ENCODE measurements around the gene RPS6KA4. TPM values are rescaled to one million over a fixed set of nuclear protein-coding genes. Genes with fewer than 3 reads are reported as not detected.

Gene RPS6KA4
- total RNA-seq = 10 to 100 TPM; 13.0 to 22.7 TPM

DNA sequence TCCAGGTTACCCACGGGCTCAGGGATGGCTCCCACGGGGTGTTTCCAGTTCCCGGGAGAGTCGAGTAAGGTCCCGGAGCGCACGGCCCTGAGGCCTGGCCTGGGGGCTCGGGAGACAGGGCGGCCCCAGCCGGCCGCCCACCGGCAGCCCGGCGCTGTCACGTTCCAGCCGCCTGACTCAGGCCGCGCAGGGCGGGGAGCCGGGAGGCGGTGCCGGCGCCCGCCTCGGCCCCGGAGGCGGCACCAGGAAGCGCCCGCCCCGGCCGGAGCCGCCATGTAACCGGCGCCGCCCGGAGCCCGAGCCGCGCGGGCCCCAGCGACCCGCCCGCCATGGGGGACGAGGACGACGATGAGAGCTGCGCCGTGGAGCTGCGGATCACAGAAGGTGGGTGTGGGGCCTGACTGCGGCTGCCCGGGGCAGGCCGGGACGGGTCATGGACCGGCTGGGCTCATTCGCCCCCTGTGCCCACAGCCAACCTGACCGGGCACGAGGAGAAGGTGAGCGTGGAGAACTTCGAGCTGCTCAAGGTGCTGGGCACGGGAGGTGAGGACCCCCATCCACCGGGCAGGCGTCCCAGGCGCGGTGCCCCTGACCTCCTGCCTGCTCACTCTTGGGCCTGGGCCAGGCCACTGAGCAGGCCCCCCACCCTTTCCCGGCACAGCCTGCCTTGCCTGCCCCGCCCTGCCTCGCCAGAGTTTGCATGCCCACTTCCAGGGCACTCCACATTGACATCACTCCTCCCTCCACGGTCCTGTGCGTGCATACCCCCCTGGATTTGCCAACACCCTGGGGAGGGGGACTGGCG, at the start of gene RPS6KA4:
RPS6KA4 (plus strand) TSS at position 256 of the 805 bp plus-strand sequence; CDS start at position 330, 74 bp downstream.
- peak; percentile 32 to 50 (median 44) for TF ChIP-seq POLR2A (IDR thresholded peaks at IDR 0.05)
- peak in 1 of 7 experiments; percentile 30 for TF ChIP-seq CTCF (IDR thresholded peaks at IDR 0.05)
- Histone ChIP-seq H3K27me3 (no peaks in the 10 kb centered on the region), H3K9me3 (no peaks in the 10 kb centered on the region), H3K4me1 (peaks cover 50% of the 10 kb centered on the region), H3K27ac (peak within 1 kb of the TSS; percentile 45 to 83 (median 78)), H3K4me3 (peak within 1 kb of the TSS; percentile 55 to 70), H3K36me3 (replicated peaks in 1 of 2; ENCODE audit: insufficient read depth in 1 of 2, low read depth in 2 of 2) (peaks cover 0 to 6% of the 10 kb centered on the region in 2 donors)
- intact Hi-C loops (cut with DNase I) = no loop called here
- WGBS, 2 donors = 1 to 4% methylated on average over 12 to 55 of the region's 70 CpGs
- ATAC-seq = peak; percentile 79
- DNase-seq = peak; percentile 62 to 77 (median 65)

DNA sequence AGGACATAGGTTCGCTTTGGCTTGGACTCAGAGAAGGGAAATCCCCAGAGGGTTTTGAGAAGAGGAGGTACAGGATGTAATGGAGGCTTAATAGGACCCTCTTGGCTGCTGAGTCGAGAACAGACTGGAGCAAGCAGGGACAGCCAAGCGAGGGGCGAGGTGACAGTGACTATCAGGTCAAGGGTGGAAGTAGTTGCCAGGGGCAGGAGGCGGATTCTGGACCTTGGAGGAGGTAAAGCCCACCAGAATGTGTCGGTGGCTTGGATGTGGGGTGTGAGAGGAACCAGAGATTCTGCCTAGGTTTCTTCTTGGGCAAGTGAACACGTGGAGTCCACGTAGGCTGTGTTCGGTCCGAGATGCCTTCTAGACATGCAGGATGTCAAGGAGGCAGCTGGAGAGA, 46.0 kb upstream of the RPS6KA4 start:
- DNase-seq (no peak), ATAC-seq (no peak)
- intact Hi-C loops (cut with DNase I) = no loop called here
- peaks cover 0 to 3% of the 10 kb centered on the region in 2 donors for H3K36me3 ChIP-seq (replicated peaks in 1 of 2; ENCODE audit: insufficient read depth in 1 of 2, low read depth in 2 of 2)
- H3K27me3 ChIP-seq = no peaks in the 10 kb centered on the region
- no peaks in the 10 kb centered on the region for H3K9me3 ChIP-seq
- H3K4me3 ChIP-seq = no peak overlapping the region
- H3K27ac ChIP-seq = peak overlapping the region in 1 of 4 donors; percentile 10
- H3K4me1 ChIP-seq = peaks cover 12% of the 10 kb centered on the region
- WGBS, 2 donors = 91 to 92% methylated on average over 10 of the region's 10 CpGs
- TF ChIP-seq POLR2A (IDR thresholded peaks at IDR 0.05) = no peak
- no peak for TF ChIP-seq CTCF (IDR thresholded peaks at IDR 0.05)

DNA sequence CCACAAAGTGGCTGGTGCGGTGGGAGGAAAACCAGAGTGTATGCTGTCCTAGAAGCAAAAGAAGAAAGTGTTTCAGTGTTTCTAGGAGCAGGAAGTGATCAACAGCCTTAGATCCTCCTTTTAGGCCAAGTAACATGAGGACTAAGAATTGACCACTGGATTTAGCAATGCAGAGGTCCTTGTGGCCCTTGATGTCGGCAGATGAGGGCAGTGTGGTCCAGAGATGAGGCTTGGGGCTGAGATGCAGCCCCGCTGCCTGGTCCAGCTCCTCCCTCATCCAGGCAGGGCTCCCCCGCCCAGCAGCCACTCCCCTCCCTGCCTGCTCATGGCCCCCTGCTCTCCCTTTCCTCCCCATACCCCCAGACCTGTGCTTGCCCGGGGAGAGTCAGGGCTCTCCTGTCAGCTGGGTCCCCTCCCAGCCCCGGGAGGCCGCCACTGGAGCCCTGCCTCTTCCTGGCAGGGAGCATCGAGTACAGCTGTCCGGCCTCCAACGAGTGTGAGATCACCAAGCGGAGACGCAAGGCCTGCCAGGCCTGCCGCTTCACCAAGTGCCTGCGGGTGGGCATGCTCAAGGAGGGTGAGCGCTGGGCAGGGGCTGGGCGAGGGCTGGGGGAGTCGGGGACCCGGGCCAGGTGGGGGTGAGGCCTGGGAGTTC, 45.3 kb upstream of the RPS6KA4 start:
- H3K9me3 ChIP-seq = no peaks in the 10 kb centered on the region
- ATAC-seq (no peak), DNase-seq (no peak)
- H3K4me1 ChIP-seq = peaks cover 12% of the 10 kb centered on the region
- H3K27ac ChIP-seq = peak overlapping the region in 2 of 4 donors; percentile 8 to 43
- H3K27me3 ChIP-seq = no peaks in the 10 kb centered on the region
- peaks cover 0 to 3% of the 10 kb centered on the region in 2 donors for H3K36me3 ChIP-seq (replicated peaks in 1 of 2; ENCODE audit: insufficient read depth in 1 of 2, low read depth in 2 of 2)
- no peak for TF ChIP-seq CTCF (IDR thresholded peaks at IDR 0.05)
- TF ChIP-seq POLR2A (IDR thresholded peaks at IDR 0.05) = no peak
- WGBS, 2 donors = 88 to 91% methylated on average over 10 to 13 of the region's 18 CpGs
- H3K4me3 ChIP-seq = no peak overlapping the region
- intact Hi-C loops (cut with DNase I) = no loop called here

- Histone ChIP-seq H3K27me3 (no peaks in the 10 kb centered on the region), H3K9me3 (no peaks in the 10 kb centered on the region), H3K4me1 (peaks cover 17% of the 10 kb centered on the region), H3K4me3 (no peak overlapping the region), H3K27ac (peak overlapping the region in 2 of 4 donors; percentile 8 to 43), H3K36me3 (replicated peaks in 1 of 2; ENCODE audit: insufficient read depth in 1 of 2, low read depth in 2 of 2) (peaks cover 0 to 3% of the 10 kb centered on the region in 2 donors)
- TF ChIP-seq POLR2A (IDR thresholded peaks at IDR 0.05) (no peak), CTCF (IDR thresholded peaks at IDR 0.05) (no peak)
- DNase-seq = no peak
- ATAC-seq = no peak
- intact Hi-C loops (cut with DNase I) = no loop called here
- WGBS, 2 donors = 75 to 77% methylated on average over 13 to 17 of the region's 19 CpGs
These were observed 44.7 kb upstream of the RPS6KA4 start for GRCh38 chr11:64314146-64314804.

Data from body of pancreas (tissue), 4 donors.